ENCODE results near the gene SCLY. TPM values are rescaled to one million over a fixed set of nuclear protein-coding genes. Genes with fewer than 3 reads are reported as not detected.

Gene SCLY
- total and polyA plus RNA-seq, 2 of the 13 experiments (the other 11 are each of a cell fraction or from before 2014, with no cell fraction given), result 27.9 to 38.6 TPM

DNA sequence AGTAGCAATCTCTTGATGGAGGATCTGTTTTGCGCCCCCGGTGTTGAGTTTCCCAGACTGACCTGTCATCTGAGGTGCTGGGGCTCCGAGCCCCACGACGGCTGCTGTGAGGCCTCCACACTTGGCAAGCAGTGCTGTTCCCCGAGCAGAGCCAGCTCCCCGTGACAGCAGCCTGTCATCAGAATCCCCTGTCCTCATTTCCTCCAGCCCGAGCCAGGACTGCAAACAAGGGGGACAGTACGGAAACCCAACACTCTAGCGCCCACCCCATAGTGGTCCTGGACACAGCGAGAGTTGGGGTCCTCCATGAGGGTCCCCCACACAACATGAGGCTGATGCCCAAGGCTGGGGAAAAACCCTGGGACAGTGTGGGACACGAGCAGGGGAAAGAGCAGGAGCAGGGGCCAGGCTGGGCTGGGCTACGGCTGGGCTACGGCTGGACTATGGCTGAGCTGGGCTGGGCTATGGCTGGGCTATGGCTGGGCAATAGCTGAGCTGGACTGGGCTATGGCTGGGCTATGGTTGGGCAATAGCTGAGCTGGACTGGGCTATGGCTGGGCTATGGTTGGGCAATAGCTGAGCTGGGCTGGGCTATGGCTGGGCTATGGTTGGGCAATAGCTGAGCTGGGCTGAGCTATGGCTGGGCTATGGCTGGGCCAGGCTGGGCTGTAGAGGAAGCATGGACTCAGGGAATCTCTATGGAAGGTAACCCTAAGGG, 76.2 kb downstream of the SCLY start (continued):
- TF ChIP-seq, protein P1, sequence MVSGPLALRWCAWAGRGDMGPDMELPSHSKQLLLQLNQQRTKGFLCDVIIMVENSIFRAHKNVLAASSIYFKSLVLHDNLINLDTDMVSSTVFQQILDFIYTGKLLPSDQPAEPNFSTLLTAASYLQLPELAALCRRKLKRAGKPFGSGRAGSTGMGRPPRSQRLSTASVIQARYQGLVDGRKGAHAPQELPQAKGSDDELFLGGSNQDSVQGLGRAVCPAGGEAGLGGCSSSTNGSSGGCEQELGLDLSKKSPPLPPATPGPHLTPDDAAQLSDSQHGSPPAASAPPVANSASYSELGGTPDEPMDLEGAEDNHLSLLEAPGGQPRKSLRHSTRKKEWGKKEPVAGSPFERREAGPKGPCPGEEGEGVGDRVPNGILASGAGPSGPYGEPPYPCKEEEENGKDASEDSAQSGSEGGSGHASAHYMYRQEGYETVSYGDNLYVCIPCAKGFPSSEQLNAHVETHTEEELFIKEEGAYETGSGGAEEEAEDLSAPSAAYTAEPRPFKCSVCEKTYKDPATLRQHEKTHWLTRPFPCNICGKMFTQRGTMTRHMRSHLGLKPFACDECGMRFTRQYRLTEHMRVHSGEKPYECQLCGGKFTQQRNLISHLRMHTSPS (CRISPR knock-in tag; IDR thresholded peaks at IDR 0.05; ENCODE audit: low read depth), result no peak
- no peak for TF ChIP-seq MTA3 (CRISPR knock-in tag; IDR thresholded peaks at IDR 0.05)
- no peak for TF ChIP-seq ZBTB20 (CRISPR knock-in tag; IDR thresholded peaks at IDR 0.05; ENCODE audit: borderline replicate concordance, low read depth)
- TF ChIP-seq NFKB2 (CRISPR knock-in tag; IDR thresholded peaks at IDR 0.05; ENCODE audit: borderline replicate concordance), result no peak
- TF ChIP-seq ZFYVE20 (CRISPR knock-in tag; IDR thresholded peaks at IDR 0.05; ENCODE audit: borderline replicate concordance, low read depth), result no peak
- TF ChIP-seq, protein P2, sequence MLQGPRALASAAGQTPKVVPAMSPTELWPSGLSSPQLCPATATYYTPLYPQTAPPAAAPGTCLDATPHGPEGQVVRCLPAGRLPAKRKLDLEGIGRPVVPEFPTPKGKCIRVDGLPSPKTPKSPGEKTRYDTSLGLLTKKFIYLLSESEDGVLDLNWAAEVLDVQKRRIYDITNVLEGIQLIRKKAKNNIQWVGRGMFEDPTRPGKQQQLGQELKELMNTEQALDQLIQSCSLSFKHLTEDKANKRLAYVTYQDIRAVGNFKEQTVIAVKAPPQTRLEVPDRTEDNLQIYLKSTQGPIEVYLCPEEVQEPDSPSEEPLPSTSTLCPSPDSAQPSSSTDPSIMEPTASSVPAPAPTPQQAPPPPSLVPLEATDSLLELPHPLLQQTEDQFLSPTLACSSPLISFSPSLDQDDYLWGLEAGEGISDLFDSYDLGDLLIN (CRISPR knock-in tag; IDR thresholded peaks at IDR 0.05; ENCODE audit: borderline replicate concordance), result no peak
- no peak for TF ChIP-seq FOXA3 (CRISPR knock-in tag; IDR thresholded peaks at IDR 0.05)
- TF ChIP-seq, protein P3, sequence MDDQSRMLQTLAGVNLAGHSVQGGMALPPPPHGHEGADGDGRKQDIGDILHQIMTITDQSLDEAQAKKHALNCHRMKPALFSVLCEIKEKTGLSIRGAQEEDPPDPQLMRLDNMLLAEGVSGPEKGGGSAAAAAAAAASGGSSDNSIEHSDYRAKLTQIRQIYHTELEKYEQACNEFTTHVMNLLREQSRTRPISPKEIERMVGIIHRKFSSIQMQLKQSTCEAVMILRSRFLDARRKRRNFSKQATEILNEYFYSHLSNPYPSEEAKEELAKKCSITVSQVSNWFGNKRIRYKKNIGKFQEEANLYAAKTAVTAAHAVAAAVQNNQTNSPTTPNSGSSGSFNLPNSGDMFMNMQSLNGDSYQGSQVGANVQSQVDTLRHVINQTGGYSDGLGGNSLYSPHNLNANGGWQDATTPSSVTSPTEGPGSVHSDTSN (CRISPR knock-in tag; IDR thresholded peaks at IDR 0.05; ENCODE audit: borderline replicate concordance), result no peak
- TF ChIP-seq MED13 (CRISPR knock-in tag; IDR thresholded peaks at IDR 0.05), result no peak
- no peak for TF ChIP-seq SIN3A (IDR thresholded peaks at IDR 0.05; ENCODE audit: borderline replicate concordance, low read depth, low read length)
- TF ChIP-seq, protein P4, sequence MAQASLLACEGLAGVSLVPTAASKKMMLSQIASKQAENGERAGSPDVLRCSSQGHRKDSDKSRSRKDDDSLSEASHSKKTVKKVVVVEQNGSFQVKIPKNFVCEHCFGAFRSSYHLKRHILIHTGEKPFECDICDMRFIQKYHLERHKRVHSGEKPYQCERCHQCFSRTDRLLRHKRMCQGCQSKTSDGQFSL (CRISPR knock-in tag; IDR thresholded peaks at IDR 0.05), result no peak
- no peak for TF ChIP-seq PCBP2 (optimal IDR thresholded peaks at IDR 0.05; ENCODE audit: low read depth, low read length, poor library complexity, severe bottlenecking)
- TF ChIP-seq NR3C1 (CRISPR knock-in tag; IDR thresholded peaks at IDR 0.05), result no peak
- TF ChIP-seq, protein P5, sequence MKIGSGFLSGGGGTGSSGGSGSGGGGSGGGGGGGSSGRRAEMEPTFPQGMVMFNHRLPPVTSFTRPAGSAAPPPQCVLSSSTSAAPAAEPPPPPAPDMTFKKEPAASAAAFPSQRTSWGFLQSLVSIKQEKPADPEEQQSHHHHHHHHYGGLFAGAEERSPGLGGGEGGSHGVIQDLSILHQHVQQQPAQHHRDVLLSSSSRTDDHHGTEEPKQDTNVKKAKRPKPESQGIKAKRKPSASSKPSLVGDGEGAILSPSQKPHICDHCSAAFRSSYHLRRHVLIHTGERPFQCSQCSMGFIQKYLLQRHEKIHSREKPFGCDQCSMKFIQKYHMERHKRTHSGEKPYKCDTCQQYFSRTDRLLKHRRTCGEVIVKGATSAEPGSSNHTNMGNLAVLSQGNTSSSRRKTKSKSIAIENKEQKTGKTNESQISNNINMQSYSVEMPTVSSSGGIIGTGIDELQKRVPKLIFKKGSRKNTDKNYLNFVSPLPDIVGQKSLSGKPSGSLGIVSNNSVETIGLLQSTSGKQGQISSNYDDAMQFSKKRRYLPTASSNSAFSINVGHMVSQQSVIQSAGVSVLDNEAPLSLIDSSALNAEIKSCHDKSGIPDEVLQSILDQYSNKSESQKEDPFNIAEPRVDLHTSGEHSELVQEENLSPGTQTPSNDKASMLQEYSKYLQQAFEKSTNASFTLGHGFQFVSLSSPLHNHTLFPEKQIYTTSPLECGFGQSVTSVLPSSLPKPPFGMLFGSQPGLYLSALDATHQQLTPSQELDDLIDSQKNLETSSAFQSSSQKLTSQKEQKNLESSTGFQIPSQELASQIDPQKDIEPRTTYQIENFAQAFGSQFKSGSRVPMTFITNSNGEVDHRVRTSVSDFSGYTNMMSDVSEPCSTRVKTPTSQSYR (CRISPR knock-in tag; IDR thresholded peaks at IDR 0.05; ENCODE audit: borderline replicate concordance), result no peak
- TF ChIP-seq ZSCAN30 (CRISPR knock-in tag; IDR thresholded peaks at IDR 0.05), result no peak
- no peak for TF ChIP-seq ZNF253 (CRISPR knock-in tag; IDR thresholded peaks at IDR 0.05; ENCODE audit: borderline replicate concordance)
- TF ChIP-seq ZNF431 (CRISPR knock-in tag; IDR thresholded peaks at IDR 0.05; ENCODE audit: borderline replicate concordance, low read depth), result no peak
- TF ChIP-seq ARNTL (CRISPR knock-in tag; IDR thresholded peaks at IDR 0.05), result no peak
- peak; percentile 75 for TF ChIP-seq ZMYM3 (CRISPR knock-in tag; IDR thresholded peaks at IDR 0.05)
- TF ChIP-seq, protein P6, sequence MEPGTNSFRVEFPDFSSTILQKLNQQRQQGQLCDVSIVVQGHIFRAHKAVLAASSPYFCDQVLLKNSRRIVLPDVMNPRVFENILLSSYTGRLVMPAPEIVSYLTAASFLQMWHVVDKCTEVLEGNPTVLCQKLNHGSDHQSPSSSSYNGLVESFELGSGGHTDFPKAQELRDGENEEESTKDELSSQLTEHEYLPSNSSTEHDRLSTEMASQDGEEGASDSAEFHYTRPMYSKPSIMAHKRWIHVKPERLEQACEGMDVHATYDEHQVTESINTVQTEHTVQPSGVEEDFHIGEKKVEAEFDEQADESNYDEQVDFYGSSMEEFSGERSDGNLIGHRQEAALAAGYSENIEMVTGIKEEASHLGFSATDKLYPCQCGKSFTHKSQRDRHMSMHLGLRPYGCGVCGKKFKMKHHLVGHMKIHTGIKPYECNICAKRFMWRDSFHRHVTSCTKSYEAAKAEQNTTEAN (CRISPR knock-in tag; conservative IDR thresholded peaks at IDR 0.05), result no peak
- no peak for TF ChIP-seq ZNF737 (CRISPR knock-in tag; IDR thresholded peaks at IDR 0.05; ENCODE audit: borderline replicate concordance)
